ENCODE data around the gene PTH2.

PTH2 gene

GRCh38 chr19:49417088-49417487 lies 6.2 kb downstream of the PTH2 start:
- Histone ChIP-seq H3K9me3 (no peaks in the 10 kb centered on the region), H3K27me3 (peaks cover 36% of the 10 kb centered on the region), H3K4me3 (ENCODE audit: low read depth in 1 of 2, low read length in 1 of 2) (no peak overlapping the region), H3K27ac (no peak overlapping the region), H3K36me3 (no peaks in the 10 kb centered on the region), H3K4me1 (ENCODE audit: control insufficient read depth in 1 of 2, insufficient read depth in 1 of 2, low read depth in 1 of 2, low read length in 1 of 2) (peaks cover 11% of the 10 kb centered on the region in 2 experiments)
- no peak for TF ChIP-seq CTCF (IDR thresholded peaks at IDR 0.05)

- Histone ChIP-seq H3K4me3 (ENCODE audit: low read depth in 1 of 2, low read length in 1 of 2) (no peak overlapping the region), H3K27me3 (peaks cover 23% of the 10 kb centered on the region)
- no peak for TF ChIP-seq CTCF (IDR thresholded peaks at IDR 0.05)
Measured at GRCh38 chr19:49415810-49416200, 7.4 kb downstream of the PTH2 start.

GRCh38 chr19:49415102-49415809 lies 8.0 kb downstream of the PTH2 start:
- TF ChIP-seq CTCF (IDR thresholded peaks at IDR 0.05), result no peak
- Histone ChIP-seq H3K27ac (no peak overlapping the region), H3K36me3 (no peaks in the 10 kb centered on the region), H3K4me3 (ENCODE audit: low read depth in 1 of 2, low read length in 1 of 2) (no peak overlapping the region), H3K9me3 (no peaks in the 10 kb centered on the region), H3K27me3 (peaks cover 17% of the 10 kb centered on the region), H3K4me1 (ENCODE audit: control insufficient read depth in 1 of 2, insufficient read depth in 1 of 2, low read depth in 1 of 2, low read length in 1 of 2) (peaks cover 6% of the 10 kb centered on the region in 2 experiments)

More at GRCh38 chr19:49415810-49416200, 7.4 kb downstream of the PTH2 start:
- peaks cover 6% of the 10 kb centered on the region in 2 experiments for H3K4me1 ChIP-seq (ENCODE audit: control insufficient read depth in 1 of 2, insufficient read depth in 1 of 2, low read depth in 1 of 2, low read length in 1 of 2)
- no peaks in the 10 kb centered on the region for H3K36me3 ChIP-seq
- H3K27ac ChIP-seq, result no peak overlapping the region
- H3K9me3 ChIP-seq, result no peaks in the 10 kb centered on the region

- no peaks in the 10 kb centered on the region for H3K36me3 ChIP-seq
- peaks cover 7% of the 10 kb centered on the region for H3K27me3 ChIP-seq
- no peak for TF ChIP-seq CTCF (IDR thresholded peaks at IDR 0.05)
- H3K27ac ChIP-seq, result no peak overlapping the region
- peaks cover 15% of the 10 kb centered on the region in 2 experiments for H3K4me1 ChIP-seq (ENCODE audit: control insufficient read depth in 1 of 2, insufficient read depth in 1 of 2, low read depth in 1 of 2, low read length in 1 of 2)
- no peaks in the 10 kb centered on the region for H3K9me3 ChIP-seq
- H3K4me3 ChIP-seq (ENCODE audit: low read depth in 1 of 2, low read length in 1 of 2), result no peak overlapping the region
Measured at GRCh38 chr19:49414256-49414655, 9.0 kb downstream of the PTH2 start.

- H3K4me1 ChIP-seq (ENCODE audit: control insufficient read depth in 1 of 2, insufficient read depth in 1 of 2, low read depth in 1 of 2, low read length in 1 of 2), result peaks cover 19 to 22% of the 10 kb centered on the region in 2 experiments
- H3K27me3 ChIP-seq, result no peaks in the 10 kb centered on the region
- no peak overlapping the region for H3K27ac ChIP-seq
- H3K36me3 ChIP-seq, result no peaks in the 10 kb centered on the region
- H3K9me3 ChIP-seq, result no peaks in the 10 kb centered on the region
- H3K4me3 ChIP-seq (ENCODE audit: low read depth in 1 of 2, low read length in 1 of 2), result no peak overlapping the region
- no peak for TF ChIP-seq CTCF (IDR thresholded peaks at IDR 0.05)
Measured at GRCh38 chr19:49413348-49413747, 9.9 kb downstream of the PTH2 start.

Measured in neutrophil (primary cell).